ENCODE data around the gene NTN3.

DNA sequence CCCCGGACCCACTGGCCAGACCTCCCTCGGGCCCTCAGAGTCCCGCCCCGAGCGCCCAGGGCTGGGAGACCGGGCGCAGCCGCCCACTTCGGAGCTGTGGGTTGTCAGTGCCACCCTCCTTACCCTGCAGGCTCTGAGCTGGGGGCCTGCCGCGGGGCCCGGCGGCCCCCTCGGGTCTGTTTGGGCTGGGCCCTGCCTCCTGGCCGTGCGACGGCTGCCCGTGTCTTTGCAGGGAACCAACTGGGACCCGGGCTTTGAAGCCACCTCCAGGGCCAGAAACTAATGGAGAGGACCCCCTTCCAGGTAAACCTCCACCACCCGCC lies 10.7 kb upstream of the NTN3 start:
- TF ChIP-seq GATA3 (IDR thresholded peaks at IDR 0.05; ENCODE audit: low read depth, low read length) (no peak), GATA2 (IDR thresholded peaks at IDR 0.05; ENCODE audit: low read depth, low read length) (no peak)

Measured in SH-SY5Y (cell line).